HL-60 (cell line): ENCODE measurements around the gene SPEM1.

Experiments used
- DNase-seq, 2 experiments: peaks; one replicate each; pipeline ENCODE4 v3.0.0-alpha.2; 2010 to 2020; ENCODE audit warnings: low read depth in 1 of 2, low spot score in 1 of 2
- H3K27ac ChIP-seq: fragments of 250-450 bp; sonication (Bioruptor Pico); replicated peaks from 2 replicates; pipeline ENCODE4 v1.5.1; 2020; ENCODE audit warnings: mild to moderate bottlenecking, moderate library complexity
- H3K27me3 ChIP-seq: fragments of 250-450 bp; sonication (Bioruptor Pico); 2 replicates; pipeline ENCODE4 v1.5.1; 2021; ENCODE audit warnings: mild to moderate bottlenecking, moderate library complexity; ENCODE audit not compliant: insufficient read depth, poor library complexity, severe bottlenecking
- H3K4me3 ChIP-seq: replicated peaks from 2 replicates; pipeline ENCODE4 v1.5.1; 2011; ENCODE audit warnings: mild to moderate bottlenecking, control low read depth, low read length; ENCODE audit not compliant: insufficient read depth
- GABPA ChIP-seq: IDR thresholded peaks from 2 replicates; pipeline ENCODE4 v1.6.1; 2012; ENCODE audit warnings: low read depth
- POLR2AphosphoS5 ChIP-seq: IDR thresholded peaks from 2 replicates; pipeline ENCODE4 v1.6.1; 2012; ENCODE audit warnings: low read depth
- SPI1 ChIP-seq: IDR thresholded peaks from 2 replicates; pipeline ENCODE4 v1.6.1; 2012; ENCODE audit warnings: low read depth, mild to moderate bottlenecking, borderline replicate concordance
- TF ChIP-seq, protein P1 (sequence below): IDR thresholded peaks from one replicate; pipeline ENCODE4 v1.5.1; 2011; ENCODE audit warnings: low read length, control low read depth, inconsistent platforms; ENCODE audit not compliant: insufficient read depth
- TF ChIP-seq, protein P2 (sequence below): IDR thresholded peaks from 2 replicates; pipeline ENCODE4 v1.6.1; 2012; ENCODE audit warnings: low read depth; ENCODE audit not compliant: insufficient replicate concordance

Gene SPEM1

DNA sequence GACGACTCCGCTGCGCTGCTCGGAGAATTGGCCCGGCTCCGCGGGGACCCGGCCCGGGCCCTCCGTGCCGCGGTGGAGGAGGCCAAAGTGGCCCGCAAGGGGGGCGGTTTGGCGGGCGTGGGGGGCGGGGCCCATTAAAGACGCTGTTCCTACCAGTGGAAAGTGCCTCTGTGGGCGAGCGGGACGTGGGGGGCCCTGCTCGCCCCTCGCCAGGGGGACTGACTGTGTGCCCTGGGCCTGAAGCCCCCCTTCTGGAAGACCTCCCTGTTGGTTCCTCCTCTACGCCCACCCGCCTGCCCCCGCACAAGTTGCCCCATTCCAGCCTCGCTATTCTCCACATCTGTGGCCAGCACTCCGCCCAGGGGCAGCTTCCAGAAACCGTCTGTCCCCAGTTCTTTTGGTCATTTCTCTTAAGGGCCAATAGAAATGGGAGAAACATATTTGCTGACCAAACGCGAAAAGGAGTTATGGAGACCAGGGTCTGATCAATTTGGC is 17.3 kb downstream of the SPEM1 start:
- TF ChIP-seq POLR2AphosphoS5, result no peak
- TF ChIP-seq SPI1, result no peak
- TF ChIP-seq, protein P1, sequence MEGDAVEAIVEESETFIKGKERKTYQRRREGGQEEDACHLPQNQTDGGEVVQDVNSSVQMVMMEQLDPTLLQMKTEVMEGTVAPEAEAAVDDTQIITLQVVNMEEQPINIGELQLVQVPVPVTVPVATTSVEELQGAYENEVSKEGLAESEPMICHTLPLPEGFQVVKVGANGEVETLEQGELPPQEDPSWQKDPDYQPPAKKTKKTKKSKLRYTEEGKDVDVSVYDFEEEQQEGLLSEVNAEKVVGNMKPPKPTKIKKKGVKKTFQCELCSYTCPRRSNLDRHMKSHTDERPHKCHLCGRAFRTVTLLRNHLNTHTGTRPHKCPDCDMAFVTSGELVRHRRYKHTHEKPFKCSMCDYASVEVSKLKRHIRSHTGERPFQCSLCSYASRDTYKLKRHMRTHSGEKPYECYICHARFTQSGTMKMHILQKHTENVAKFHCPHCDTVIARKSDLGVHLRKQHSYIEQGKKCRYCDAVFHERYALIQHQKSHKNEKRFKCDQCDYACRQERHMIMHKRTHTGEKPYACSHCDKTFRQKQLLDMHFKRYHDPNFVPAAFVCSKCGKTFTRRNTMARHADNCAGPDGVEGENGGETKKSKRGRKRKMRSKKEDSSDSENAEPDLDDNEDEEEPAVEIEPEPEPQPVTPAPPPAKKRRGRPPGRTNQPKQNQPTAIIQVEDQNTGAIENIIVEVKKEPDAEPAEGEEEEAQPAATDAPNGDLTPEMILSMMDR, result no peak
- TF ChIP-seq, protein P2, sequence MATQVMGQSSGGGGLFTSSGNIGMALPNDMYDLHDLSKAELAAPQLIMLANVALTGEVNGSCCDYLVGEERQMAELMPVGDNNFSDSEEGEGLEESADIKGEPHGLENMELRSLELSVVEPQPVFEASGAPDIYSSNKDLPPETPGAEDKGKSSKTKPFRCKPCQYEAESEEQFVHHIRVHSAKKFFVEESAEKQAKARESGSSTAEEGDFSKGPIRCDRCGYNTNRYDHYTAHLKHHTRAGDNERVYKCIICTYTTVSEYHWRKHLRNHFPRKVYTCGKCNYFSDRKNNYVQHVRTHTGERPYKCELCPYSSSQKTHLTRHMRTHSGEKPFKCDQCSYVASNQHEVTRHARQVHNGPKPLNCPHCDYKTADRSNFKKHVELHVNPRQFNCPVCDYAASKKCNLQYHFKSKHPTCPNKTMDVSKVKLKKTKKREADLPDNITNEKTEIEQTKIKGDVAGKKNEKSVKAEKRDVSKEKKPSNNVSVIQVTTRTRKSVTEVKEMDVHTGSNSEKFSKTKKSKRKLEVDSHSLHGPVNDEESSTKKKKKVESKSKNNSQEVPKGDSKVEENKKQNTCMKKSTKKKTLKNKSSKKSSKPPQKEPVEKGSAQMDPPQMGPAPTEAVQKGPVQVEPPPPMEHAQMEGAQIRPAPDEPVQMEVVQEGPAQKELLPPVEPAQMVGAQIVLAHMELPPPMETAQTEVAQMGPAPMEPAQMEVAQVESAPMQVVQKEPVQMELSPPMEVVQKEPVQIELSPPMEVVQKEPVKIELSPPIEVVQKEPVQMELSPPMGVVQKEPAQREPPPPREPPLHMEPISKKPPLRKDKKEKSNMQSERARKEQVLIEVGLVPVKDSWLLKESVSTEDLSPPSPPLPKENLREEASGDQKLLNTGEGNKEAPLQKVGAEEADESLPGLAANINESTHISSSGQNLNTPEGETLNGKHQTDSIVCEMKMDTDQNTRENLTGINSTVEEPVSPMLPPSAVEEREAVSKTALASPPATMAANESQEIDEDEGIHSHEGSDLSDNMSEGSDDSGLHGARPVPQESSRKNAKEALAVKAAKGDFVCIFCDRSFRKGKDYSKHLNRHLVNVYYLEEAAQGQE, result no peak
- no peak for TF ChIP-seq GABPA
- Histone ChIP-seq H3K27ac (no peak overlapping the region), H3K4me3 (peak overlapping the region; percentile 14; the same call in 1 of the 2 replicates)

DNA sequence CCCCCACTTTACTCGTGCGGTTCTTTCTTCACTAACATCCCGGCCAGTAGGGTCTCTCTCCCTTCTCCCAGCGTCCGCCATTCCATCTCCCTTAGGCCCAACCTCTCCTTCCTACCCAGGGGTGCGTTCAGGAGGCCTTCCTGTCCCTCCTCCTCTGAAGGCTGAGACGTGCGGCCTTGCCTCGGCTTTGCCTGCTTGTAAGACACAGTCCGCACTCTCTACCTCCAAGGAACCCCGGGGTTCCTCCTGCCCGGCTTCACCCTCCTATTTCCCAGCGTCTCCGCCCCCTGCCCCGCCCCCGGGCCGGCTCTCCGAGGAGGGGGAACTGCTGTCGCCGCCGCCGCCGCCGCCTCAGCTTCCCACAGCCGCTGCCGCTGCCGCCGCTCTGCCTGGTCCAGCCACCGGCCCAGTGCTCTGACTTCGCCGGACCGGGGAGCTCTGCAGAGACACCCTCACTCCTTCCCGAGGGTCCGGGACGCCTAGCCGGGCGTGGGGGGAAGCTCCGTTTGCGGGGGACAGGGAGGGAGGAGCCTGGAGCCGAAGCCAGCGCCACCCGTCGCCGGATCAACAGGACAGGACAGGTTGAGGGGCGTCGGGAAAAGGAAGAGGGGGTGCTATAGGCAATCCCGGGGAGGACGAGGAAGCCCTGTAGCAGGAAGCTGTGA is 18.0 kb downstream of the SPEM1 start:
- Histone ChIP-seq H3K27ac (no peak overlapping the region), H3K27me3 (peaks cover 8% of the 10 kb centered on the region), H3K4me3 (peak overlapping the region; percentile 17; the same call in 1 of the 2 replicates)
- DNase-seq, result peak; percentile 26 to 60
- TF ChIP-seq GABPA (no peak), SPI1 (no peak), POLR2AphosphoS5 (no peak)
- TF ChIP-seq, protein P2, result no peak
- TF ChIP-seq, protein P1, result no peak

More for the DNA sequence above, 17.3 kb downstream of the SPEM1 start:
- peaks cover 8% of the 10 kb centered on the region for H3K27me3 ChIP-seq
- no peak for DNase-seq

DNA sequence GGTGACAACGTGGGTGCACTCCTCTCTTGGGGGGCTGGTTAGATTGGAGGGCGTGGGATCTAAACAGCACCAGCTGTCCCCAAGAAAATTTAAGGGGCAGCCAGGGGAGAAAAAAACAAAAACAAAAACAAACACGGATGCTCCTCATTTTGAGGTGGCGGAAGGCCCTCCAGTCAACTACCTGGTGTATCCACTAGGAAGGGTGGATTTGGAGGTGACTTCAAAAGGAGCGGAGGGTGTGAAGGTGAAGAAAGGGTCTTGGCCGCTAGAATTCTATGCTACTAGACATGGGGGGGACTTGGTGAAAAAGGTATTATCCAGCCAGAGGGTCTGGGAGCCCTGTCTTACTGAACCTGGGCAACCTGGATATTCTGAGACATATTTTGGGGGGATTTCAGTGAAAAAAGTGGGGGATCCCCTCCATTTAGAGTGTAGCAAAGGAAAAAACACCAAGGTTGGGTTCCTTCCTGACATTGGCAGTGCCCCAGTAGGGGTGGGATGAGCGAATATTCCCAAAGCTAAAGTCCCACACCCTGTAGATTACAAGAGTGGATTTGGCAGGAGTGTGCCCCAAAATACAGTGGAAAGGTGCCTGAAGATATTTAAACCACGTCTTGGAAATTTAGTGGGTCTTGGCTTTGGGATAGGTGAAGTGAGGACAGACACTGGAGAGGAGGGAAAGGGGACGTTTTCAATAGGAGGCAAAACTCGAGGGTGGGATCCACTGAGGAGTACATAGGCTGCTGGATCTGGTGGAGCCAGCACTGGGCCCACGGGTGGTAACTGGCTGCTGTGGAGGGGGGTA is 18.7 kb downstream of the SPEM1 start:
- Histone ChIP-seq H3K27me3 (peaks cover 8% of the 10 kb centered on the region), H3K4me3 (no peak overlapping the region; the same call in 1 of the 2 replicates), H3K27ac (no peak overlapping the region)
- DNase-seq, result no peak
- TF ChIP-seq, protein P1, result no peak
- TF ChIP-seq POLR2AphosphoS5 (no peak), GABPA (no peak), SPI1 (no peak)
- TF ChIP-seq, protein P2, result no peak
